ENCODE results near the gene C16orf95.

C16orf95 gene

GRCh38 chr16:87310610-87311009 is 6.6 kb downstream of the C16orf95 start:
- Mint-ChIP-seq H3K36me3 (ENCODE audit: low read depth) (peaks cover 4% of the 10 kb centered on the region), H3K4me1 (no peaks in the 10 kb centered on the region), H3K27me3 (ENCODE audit: low read depth) (no peaks in the 10 kb centered on the region), H3K27ac (no peak overlapping the region), H3K9me3 (no peaks in the 10 kb centered on the region), H3K4me3 (no peak overlapping the region)
- no peak for TF ChIP-seq CTCF (IDR thresholded peaks at IDR 0.05; ENCODE audit: unreplicated experiment in 3 of 3)

- Mint-ChIP-seq H3K27ac (no peak overlapping the region), H3K36me3 (ENCODE audit: low read depth) (peaks cover 4% of the 10 kb centered on the region), H3K4me3 (no peak overlapping the region), H3K9me3 (no peaks in the 10 kb centered on the region), H3K4me1 (no peaks in the 10 kb centered on the region), H3K27me3 (ENCODE audit: low read depth) (no peaks in the 10 kb centered on the region)
- TF ChIP-seq CTCF (IDR thresholded peaks at IDR 0.05; ENCODE audit: unreplicated experiment in 3 of 3), result no peak
Measured at GRCh38 chr16:87309620-87310525, 7.3 kb downstream of the C16orf95 start.

GRCh38 chr16:87308826-87309225 is 8.4 kb downstream of the C16orf95 start:
- Mint-ChIP-seq H3K4me1 (no peaks in the 10 kb centered on the region), H3K27me3 (ENCODE audit: low read depth) (peaks cover 5% of the 10 kb centered on the region), H3K9me3 (no peaks in the 10 kb centered on the region), H3K36me3 (ENCODE audit: low read depth) (peaks cover 4% of the 10 kb centered on the region), H3K27ac (no peak overlapping the region), H3K4me3 (no peak overlapping the region)
- no peak for TF ChIP-seq CTCF (IDR thresholded peaks at IDR 0.05; ENCODE audit: unreplicated experiment in 3 of 3)

- Mint-ChIP-seq H3K4me1 (no peaks in the 10 kb centered on the region), H3K4me3 (no peak overlapping the region), H3K27ac (no peak overlapping the region), H3K36me3 (ENCODE audit: low read depth) (peaks cover 4% of the 10 kb centered on the region), H3K27me3 (ENCODE audit: low read depth) (peaks cover 5% of the 10 kb centered on the region), H3K9me3 (no peaks in the 10 kb centered on the region)
- TF ChIP-seq CTCF (IDR thresholded peaks at IDR 0.05; ENCODE audit: unreplicated experiment in 3 of 3), result no peak
Measured at GRCh38 chr16:87306516-87306915, 10.7 kb downstream of the C16orf95 start.

- no peak for TF ChIP-seq CTCF (IDR thresholded peaks at IDR 0.05; ENCODE audit: unreplicated experiment in 3 of 3)
Measured at GRCh38 chr16:87305505-87306391, 11.4 kb downstream of the C16orf95 start.

More at GRCh38 chr16:87305505-87306391, 11.4 kb downstream of the C16orf95 start:
- H3K4me3 Mint-ChIP-seq, result no peak overlapping the region
- peaks cover 4% of the 10 kb centered on the region for H3K36me3 Mint-ChIP-seq (ENCODE audit: low read depth)
- peaks cover 5% of the 10 kb centered on the region for H3K27me3 Mint-ChIP-seq (ENCODE audit: low read depth)
- H3K4me1 Mint-ChIP-seq, result no peaks in the 10 kb centered on the region
- H3K9me3 Mint-ChIP-seq, result no peaks in the 10 kb centered on the region
- H3K27ac Mint-ChIP-seq, result no peak overlapping the region

Measured in nephron (organoid).